Fibroblast of lung (primary cell): Measurements from ENCODE around the gene SCAF8.

ENCODE experiments used
- CTCF ChIP-seq, 2 donors: IDR thresholded peaks in 1 of 2; conservative IDR thresholded peaks in 1 of 2; 1 replicate in 1 of 2; 2 replicates in 1 of 2; pipeline ENCODE4 v1.5.1; 2011 to 2012; ENCODE audit warnings: low read length in 2 of 2, control low read depth in 1 of 2, inconsistent platforms in 1 of 2, low read depth in 1 of 2, mild to moderate bottlenecking in 1 of 2
- EZH2 ChIP-seq: IDR thresholded peaks from 2 replicates; pipeline ENCODE4 v1.5.1; 2012; ENCODE audit warnings: low read length, control low read depth, mild to moderate bottlenecking; ENCODE audit errors: missing control alignments

GRCh38 chr6:154749341-154749740, 16.1 kb downstream of the SCAF8 start:
- TF ChIP-seq CTCF (conservative IDR thresholded peaks at IDR 0.05 in 1 of 2, IDR thresholded peaks at IDR 0.05 in 1 of 2; ENCODE audit: low read depth in 1 of 2, low read length in 2 of 2) (no peak), EZH2 (no peak)
